Thyroid gland (tissue), 4 donors: ENCODE results near the gene CAMKMT.

Experiments used
- POLR2A ChIP-seq, 2 donors: fragments of 450-650 bp; IDR thresholded peaks; one replicate each; pipeline ENCODE4 v1.6.1; 2017; ENCODE audit warnings: antibody characterized with exemption in 2 of 2, mild to moderate bottlenecking in 2 of 2, moderate library complexity in 1 of 2
- TF ChIP-seq, protein P1 (sequence below), 6 experiments: fragments of 200-600 bp in 3 of 6; fragments of 450-650 bp in 3 of 6; sonication (generic) in 3 of 6; IDR thresholded peaks; one replicate each; pipeline ENCODE4 v1.5.1; 2016 to 2019; ENCODE audit warnings: antibody characterized with exemption in 6 of 6, mild to moderate bottlenecking in 2 of 6, inconsistent platforms in 1 of 6, moderate library complexity in 1 of 6

DNA sequence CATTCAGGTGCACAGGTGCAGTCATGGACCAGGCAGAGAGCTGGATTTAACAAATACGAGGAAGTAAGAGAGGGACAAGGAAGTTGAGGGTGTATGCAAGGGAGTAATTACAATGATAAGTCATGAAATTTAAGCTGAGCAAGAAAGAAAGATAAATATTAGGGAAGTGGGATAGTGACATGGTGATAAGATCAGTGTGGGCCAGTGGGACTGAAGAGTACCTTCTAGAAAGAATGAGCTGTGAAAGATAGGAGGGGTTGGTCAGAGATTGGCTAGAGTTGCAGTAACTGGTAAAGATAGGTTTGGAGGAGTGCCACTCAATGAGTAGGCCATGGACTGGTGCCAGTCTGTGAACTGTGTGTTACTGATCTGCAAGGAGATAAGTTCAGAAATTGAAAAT is 378.9 kb downstream of the CAMKMT start:
- TF ChIP-seq, protein P1, sequence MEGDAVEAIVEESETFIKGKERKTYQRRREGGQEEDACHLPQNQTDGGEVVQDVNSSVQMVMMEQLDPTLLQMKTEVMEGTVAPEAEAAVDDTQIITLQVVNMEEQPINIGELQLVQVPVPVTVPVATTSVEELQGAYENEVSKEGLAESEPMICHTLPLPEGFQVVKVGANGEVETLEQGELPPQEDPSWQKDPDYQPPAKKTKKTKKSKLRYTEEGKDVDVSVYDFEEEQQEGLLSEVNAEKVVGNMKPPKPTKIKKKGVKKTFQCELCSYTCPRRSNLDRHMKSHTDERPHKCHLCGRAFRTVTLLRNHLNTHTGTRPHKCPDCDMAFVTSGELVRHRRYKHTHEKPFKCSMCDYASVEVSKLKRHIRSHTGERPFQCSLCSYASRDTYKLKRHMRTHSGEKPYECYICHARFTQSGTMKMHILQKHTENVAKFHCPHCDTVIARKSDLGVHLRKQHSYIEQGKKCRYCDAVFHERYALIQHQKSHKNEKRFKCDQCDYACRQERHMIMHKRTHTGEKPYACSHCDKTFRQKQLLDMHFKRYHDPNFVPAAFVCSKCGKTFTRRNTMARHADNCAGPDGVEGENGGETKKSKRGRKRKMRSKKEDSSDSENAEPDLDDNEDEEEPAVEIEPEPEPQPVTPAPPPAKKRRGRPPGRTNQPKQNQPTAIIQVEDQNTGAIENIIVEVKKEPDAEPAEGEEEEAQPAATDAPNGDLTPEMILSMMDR (IDR thresholded peaks at IDR 0.05) = no peak
- TF ChIP-seq POLR2A (IDR thresholded peaks at IDR 0.05) = no peak
